HG03469 (cell line): ENCODE data around the gene GPD1.
"Not testable (repeated sequence)": the region's sequence is repeated elsewhere in the genome, so short reads cannot be mapped to it uniquely, and the experiment has no call there.

Source experiments
- ATAC-seq: cut with Tn5 transposase; IDR thresholded peaks from one replicate; pipeline ENCODE4 v1.9.1; 2021; ENCODE audit warnings: mild to moderate bottlenecking, moderate library complexity, moderate number of reproducible peaks; ENCODE audit not compliant: unreplicated experiment

The GPD1 gene

GRCh38 chr12:50073206-50073605 lies 30.6 kb upstream of the GPD1 start:
- ATAC-seq = no peak

GRCh38 chr12:50073712-50074111 lies 30.1 kb upstream of the GPD1 start:
- ATAC-seq = no peak

DNA sequence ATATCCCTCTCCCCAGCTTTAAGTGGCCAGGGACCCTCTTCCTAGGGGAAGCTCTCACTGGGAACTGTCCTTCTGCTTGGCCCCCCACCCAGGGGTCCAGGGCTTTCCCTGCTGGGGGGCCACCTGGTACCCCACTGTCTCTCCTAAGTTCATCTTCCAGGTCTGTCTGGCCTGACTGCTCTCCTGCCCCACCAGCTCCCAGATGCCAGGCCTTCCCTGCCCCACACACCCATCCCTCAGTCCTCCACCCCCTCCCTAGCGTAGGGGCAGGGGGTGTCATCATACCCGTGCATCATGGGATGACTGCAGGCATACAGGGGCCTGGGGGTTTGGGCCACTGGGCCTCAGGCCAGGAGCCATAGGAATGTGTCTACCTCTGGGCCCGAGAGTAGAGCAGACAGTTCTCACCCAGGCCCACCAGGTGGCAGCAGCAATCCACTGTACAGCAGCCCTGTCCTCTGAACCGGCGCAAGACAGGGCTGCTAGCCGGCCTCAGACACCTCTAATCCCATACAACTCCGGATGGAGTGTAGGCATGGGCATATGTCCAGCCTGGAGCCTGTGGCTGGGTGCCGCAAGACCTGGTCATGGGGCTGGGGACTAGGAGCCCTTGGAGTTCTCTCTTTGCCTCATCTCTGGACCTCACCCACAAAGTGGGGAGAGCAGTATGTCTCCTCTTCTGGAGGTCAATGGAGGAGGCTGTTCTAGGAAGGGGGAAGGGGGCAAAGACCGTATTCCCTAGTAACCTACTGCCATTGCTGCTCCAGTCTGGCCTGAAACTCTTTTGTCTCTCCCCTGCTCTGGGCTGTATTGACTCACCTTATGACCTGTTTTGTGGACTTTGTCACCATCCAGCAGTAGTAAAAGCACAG lies 28.6 kb upstream of the GPD1 start:
- ATAC-seq = no peak

DNA sequence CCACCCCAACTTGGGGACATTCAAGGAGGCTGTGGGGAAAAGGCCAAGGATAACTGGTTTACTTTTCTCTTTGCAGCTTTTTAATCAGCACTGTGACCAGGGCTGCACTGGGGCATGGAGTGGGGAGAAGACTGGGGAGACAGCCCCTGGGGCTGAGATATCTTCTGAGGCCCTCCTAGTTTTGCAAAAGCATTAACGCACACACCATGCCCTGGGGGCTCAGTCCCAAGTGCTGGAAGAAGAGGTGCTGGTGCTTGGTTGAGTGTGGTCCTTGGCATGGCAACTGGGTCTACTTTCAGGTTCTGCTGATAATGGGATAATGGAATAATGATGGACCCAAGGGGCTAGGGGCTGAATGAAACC lies 28.0 kb upstream of the GPD1 start:
- ATAC-seq = no peak

DNA sequence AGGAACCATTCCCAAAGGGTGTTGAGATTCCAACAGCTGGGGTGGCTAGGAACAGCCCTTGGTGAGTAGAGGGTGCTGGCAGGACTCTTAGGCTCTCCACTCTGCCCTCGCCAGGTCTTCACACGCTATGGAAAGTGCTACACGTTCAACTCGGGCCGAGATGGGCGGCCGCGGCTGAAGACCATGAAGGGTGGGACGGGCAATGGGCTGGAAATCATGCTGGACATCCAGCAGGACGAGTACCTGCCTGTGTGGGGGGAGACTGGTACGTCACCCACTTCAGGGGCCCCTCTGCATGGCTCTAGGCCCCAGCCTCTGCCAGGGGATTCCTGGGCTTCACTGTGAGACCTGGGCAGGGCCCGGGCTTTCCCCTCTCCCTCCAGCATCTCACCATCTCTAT lies 26.7 kb upstream of the GPD1 start:
- no peak for ATAC-seq

DNA sequence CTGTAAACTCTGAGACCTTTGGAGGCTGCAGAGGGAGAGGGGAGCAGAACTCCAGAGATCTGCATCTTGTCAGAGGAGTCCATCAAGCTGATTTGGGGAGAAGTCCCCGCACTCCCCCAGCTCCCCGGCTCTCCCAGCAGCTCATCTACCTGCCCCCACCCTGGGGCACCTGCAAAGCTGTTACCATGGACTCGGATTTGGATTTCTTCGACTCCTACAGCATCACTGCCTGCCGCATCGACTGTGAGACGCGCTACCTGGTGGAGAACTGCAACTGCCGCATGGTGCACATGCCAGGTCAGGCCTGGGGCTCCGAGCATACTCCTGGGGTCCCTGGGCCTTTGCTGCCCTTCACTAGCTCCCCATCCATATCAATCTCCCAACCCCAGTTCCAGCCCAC lies 25.5 kb upstream of the GPD1 start:
- no peak for ATAC-seq

- no peak for ATAC-seq
These were observed 24.0 kb upstream of the GPD1 start for GRCh38 chr12:50079771-50080170.

DNA sequence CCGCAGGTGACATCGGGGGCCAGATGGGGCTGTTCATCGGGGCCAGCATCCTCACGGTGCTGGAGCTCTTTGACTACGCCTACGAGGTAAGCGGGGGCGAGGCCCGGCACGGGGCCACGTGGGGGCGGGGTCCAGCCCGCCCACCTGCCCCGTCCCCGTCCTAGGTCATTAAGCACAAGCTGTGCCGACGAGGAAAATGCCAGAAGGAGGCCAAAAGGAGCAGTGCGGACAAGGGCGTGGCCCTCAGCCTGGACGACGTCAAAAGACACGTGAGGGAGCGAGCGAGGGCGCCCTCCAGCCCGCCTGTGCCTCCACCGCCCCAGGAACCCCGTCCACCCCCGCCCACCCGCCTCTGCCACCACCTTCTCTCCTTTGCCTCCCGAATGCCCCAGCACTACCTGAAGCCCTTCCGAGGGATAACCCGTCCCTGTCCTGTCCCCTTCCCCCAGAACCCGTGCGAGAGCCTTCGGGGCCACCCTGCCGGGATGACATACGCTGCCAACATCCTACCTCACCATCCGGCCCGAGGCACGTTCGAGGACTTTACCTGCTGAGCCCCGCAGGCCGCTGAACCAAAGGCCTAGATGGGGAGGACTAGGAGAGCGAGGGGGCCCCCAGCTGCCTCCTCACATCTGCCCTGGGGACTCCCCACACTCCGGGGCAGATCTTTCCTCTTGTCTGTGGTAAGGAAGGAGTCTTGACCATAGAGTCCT lies 22.6 kb upstream of the GPD1 start:
- ATAC-seq = no peak

DNA sequence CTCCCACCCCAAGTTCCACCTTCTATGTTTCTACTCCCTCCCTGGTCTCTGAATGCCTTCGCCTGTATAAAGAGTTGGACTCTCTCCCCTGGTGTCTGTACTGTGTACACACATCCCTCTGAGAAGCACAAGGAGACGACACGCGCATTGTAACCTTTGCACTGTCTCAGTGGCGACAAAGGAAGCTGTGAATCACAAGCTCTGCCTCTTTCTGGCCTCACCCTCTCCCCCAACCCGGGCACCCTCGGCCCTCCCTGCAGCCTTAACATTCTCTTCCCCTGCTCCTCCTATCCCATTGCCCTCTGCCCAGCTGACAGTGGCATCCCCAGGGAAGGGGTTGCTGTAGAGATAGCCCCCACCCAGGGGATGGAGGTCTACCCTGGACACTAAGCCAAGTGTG lies 21.2 kb upstream of the GPD1 start:
- ATAC-seq = no peak

DNA sequence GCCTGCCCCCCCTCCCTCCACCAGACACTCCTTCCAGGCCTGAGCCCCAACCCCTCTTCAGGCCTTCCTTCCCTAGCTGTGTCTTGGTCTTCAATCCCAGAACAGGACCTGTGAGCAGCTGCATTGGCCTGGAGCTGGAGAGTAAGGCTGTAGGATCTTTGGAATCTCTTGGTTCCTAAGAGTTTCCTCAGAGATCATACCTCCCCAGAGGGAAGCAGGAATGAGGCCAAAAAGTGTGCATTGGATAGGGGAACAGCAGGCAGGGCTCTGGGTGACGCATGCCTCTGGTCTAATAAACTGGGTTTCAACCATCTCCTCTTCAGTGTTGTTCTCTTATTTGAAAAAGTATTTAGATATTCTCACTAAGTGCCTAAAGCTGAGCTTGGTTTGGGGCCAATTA lies 20.5 kb upstream of the GPD1 start:
- no peak for ATAC-seq

- ATAC-seq = not testable (repeated sequence)
These were observed 19.4 kb upstream of the GPD1 start for GRCh38 chr12:50084409-50084774.

GRCh38 chr12:50084775-50085614 lies 18.8 kb upstream of the GPD1 start, which contains the start of gene SMARCD1:
SMARCD1 (plus strand) TSS chr12:50085342; CDS start chr12:50085370, 28 bp downstream.
- ATAC-seq = peak; percentile 54

DNA sequence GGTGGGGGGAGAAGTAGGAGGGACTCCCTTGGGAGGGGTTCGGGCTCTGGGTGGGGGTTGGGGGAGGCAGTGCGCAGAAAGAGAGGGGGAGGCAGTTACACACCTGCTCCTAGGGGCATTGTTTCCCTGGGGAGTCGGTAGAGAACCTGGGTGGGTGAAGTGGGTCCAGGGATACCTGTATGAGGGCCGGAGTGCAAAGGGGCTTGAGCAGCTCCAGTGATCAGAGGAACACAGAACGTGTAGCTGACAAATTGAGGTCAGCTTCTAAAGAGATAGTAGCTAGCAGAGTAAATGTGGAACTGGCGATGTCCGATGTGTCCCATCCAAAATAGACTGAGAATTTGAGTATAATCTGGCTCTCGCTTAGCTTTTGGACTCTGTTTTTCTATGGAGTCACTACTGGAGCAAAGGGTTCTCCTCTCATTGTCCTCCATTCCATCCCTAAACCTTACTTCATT lies 18.2 kb upstream of the GPD1 start:
- no peak for ATAC-seq

DNA sequence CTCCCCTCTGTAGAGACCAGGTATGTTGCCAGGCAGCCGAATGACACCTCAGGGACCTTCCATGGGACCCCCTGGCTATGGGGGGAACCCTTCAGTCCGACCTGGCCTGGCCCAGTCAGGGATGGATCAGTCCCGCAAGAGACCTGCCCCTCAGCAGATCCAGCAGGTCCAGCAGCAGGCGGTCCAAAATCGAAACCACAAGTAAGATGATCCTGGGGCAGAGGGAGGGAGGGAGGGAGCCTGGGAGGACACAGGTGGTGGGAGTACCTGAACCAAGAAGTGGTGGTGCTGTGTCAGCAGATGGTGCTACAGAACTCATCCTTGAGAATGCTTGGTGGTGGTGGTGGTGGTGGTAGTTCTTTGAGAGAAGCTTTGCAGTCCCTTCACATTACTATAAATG lies 17.7 kb upstream of the GPD1 start:
- ATAC-seq = no peak

- ATAC-seq = no peak
These were observed 16.7 kb upstream of the GPD1 start for GRCh38 chr12:50087151-50087550.

DNA sequence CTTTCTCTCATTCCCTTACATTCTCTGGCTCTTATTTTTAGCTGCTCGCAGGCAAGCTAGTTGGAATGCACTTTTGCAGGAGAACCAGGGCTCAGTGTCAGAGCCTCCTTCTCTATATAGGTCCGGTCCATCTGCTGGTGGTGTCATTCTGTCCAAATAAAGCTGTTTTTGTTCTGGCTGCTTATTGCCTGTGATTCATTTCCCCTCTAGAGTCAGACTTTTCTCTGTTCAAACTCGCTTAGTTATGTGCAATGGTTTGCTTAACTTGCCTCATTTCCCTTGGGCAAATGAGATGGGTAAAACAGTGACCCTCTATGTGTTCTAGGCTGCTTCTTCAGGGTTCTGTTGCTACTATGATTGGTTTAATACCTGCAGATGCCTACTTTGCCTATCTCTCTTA lies 15.8 kb upstream of the GPD1 start:
- no peak for ATAC-seq

DNA sequence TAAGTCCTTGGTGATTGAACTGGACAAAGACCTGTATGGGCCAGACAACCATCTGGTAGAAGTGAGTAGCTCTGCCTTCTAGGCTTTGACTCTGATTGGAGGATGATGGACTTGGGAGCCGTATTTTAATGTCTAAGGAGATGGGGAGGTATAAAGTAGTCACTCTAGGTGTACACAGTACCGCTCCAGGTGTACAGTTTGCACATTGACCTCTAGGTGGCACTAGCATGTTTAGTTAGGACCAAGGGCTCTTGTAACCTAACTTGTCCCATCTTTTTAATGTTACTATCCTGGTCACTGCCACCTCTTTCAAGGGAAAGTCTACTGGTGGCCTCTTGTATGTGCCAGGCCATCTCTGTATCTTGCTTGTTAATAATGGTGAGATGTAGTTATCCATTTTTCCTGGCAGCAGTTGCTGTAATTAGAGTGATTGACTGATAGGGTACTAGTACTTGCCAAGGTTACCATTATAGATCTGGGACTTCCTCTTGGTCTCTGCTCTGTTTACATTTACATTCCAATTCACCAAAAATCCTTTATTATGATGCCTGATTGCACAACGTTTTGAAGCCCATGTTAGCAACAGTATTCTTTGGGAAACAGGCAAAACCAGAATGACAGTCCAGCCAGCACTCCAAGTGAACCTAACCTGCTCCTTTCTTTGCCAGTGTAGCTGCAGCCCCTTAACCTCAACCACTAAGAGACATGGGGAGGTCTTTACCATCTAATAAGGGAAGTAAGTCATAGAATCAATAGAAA lies 15.1 kb upstream of the GPD1 start:
- ATAC-seq = no peak

GRCh38 chr12:50089730-50090129 lies 14.1 kb upstream of the GPD1 start:
- no peak for ATAC-seq

- ATAC-seq = no peak
These were observed 13.4 kb upstream of the GPD1 start for GRCh38 chr12:50090391-50090790.

DNA sequence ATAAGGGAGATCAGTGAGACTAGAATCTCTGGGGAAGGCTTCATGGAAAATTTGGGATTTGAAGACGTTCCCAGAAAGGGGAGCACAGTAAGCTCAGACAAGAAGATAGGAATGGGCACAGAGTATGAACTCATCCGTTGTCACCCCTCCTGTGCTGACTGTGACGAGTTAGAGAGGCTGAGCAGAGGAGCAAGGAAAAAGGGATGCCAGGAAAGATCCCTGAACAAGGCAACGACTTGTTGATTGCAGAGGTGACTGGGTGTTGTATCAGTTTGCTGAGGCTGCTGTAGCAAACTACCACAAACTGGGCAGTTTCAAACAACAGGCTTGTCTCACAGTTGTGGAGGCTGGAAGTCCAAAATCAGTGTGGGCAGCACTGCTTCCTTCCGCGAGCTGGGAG lies 5.9 kb upstream of the GPD1 start:
- ATAC-seq = no peak
